RPMI8226 (cell line): ENCODE data around the gene KRTAP3-3.

Source experiments
- DNase-seq: peaks from one replicate; pipeline ENCODE4 v3.0.0-alpha.2; 2015

The KRTAP3-3 gene

GRCh38 chr17:40993839-40994238, at the start of gene KRTAP3-3:
Gene KRTAP3-3 (minus strand): TSS chr17:40994164. CDS start chr17:40994097, 67 bp downstream.
- DNase-seq = no peak

GRCh38 chr17:41042953-41043352, 49.0 kb upstream of the KRTAP3-3 start:
- no peak for DNase-seq

- peak; percentile 81 for DNase-seq
These were observed 47.0 kb upstream of the KRTAP3-3 start, which contains the start of gene KRTAP1-1 for GRCh38 chr17:41040783-41041571. Gene KRTAP1-1 (minus strand): TSS chr17:41041450. CDS start chr17:41041397, 53 bp downstream.

GRCh38 chr17:41037853-41038350, 43.9 kb upstream of the KRTAP3-3 start:
- no peak for DNase-seq

GRCh38 chr17:41034346-41034935, 40.5 kb upstream of the KRTAP3-3 start, which contains the start of gene KRTAP1-3:
Gene KRTAP1-3 (minus strand): TSS chr17:41034874. CDS start chr17:41034821, 53 bp downstream.
- peak; percentile 76 for DNase-seq

- DNase-seq = peak; percentile 69
These were observed 35.8 kb upstream of the KRTAP3-3 start, which contains the start of gene KRTAP1-4 for GRCh38 chr17:41029633-41030245. Gene KRTAP1-4 (minus strand): TSS chr17:41030195. CDS start chr17:41030078, 117 bp downstream.

- DNase-seq = peak; percentile 82
These were observed 32.9 kb upstream of the KRTAP3-3 start, which contains the start of gene KRTAP1-5 for GRCh38 chr17:41026715-41027471. Gene KRTAP1-5 (minus strand): TSS chr17:41027208. CDS start chr17:41027155, 53 bp downstream.

GRCh38 chr17:41024697-41025096, 30.7 kb upstream of the KRTAP3-3 start:
- no peak for DNase-seq

GRCh38 chr17:41020336-41020735, 26.4 kb upstream of the KRTAP3-3 start:
- DNase-seq = no peak

GRCh38 chr17:41019415-41019814, 25.5 kb upstream of the KRTAP3-3 start:
- no peak for DNase-seq

GRCh38 chr17:41018541-41018940, 24.6 kb upstream of the KRTAP3-3 start:
- no peak for DNase-seq

GRCh38 chr17:41016578-41017215, 22.7 kb upstream of the KRTAP3-3 start:
- DNase-seq = no peak

- no peak for DNase-seq
These were observed 21.5 kb upstream of the KRTAP3-3 start for GRCh38 chr17:41015454-41015853.

- no peak for DNase-seq
These were observed 19.6 kb upstream of the KRTAP3-3 start for GRCh38 chr17:41013606-41014005.

- no peak for DNase-seq
These were observed 19.2 kb upstream of the KRTAP3-3 start for GRCh38 chr17:41013181-41013580.

- no peak for DNase-seq
These were observed 18.6 kb upstream of the KRTAP3-3 start for GRCh38 chr17:41012326-41013120.

- DNase-seq = no peak
These were observed 16.5 kb upstream of the KRTAP3-3 start for GRCh38 chr17:41010441-41010840.

- no peak for DNase-seq
These were observed 16.0 kb upstream of the KRTAP3-3 start for GRCh38 chr17:41009936-41010335.

- no peak for DNase-seq
These were observed 15.4 kb upstream of the KRTAP3-3 start for GRCh38 chr17:41009301-41009760.

- peak; percentile 44 for DNase-seq
These were observed 14.8 kb upstream of the KRTAP3-3 start, which contains the start of gene KRTAP3-1 for GRCh38 chr17:41008811-41009210. Gene KRTAP3-1 (minus strand): TSS chr17:41009128. CDS start chr17:41009074, 54 bp downstream.

- peak; percentile 91 for DNase-seq
These were observed 10.4 kb upstream of the KRTAP3-3 start for GRCh38 chr17:41004397-41004796.
